ENCODE data around the gene COL5A1. TPM values are rescaled to one million over a fixed set of nuclear protein-coding genes. Genes with fewer than 3 reads are reported as not detected.

The COL5A1 gene
- total and polyA plus RNA-seq, 2 experiments from 2014 or later = 2.5 to 13.1 TPM

- H3K36me3 ChIP-seq (ENCODE audit: insufficient read depth) = no peaks in the 10 kb centered on the region
- H3K4me1 ChIP-seq (ENCODE audit: insufficient read depth) = no peaks in the 10 kb centered on the region
- H3K9me2 ChIP-seq (ENCODE audit: insufficient read depth) = no peaks in the 10 kb centered on the region
- H3K27ac ChIP-seq (ENCODE audit: low read depth) = no peak overlapping the region
- H3K27me3 ChIP-seq (ENCODE audit: insufficient read depth) = no peaks in the 10 kb centered on the region
- no peak overlapping the region for H3K4me3 Mint-ChIP-seq
- H2AFZ ChIP-seq = no peak overlapping the region
- H4K20me1 ChIP-seq (replicated peaks; ENCODE audit: insufficient read depth) = no peaks in the 10 kb centered on the region
- H3K36me3 Mint-ChIP-seq (ENCODE audit: low read depth) = no peaks in the 10 kb centered on the region; the same call in 2 of the 3 replicates
- H3K27ac Mint-ChIP-seq = no peak overlapping the region
- DNase-seq (ENCODE audit: low spot score) (no peak), ATAC-seq (no peak)
- no peak overlapping the region for H3K4me3 ChIP-seq
- no peak overlapping the region for H3K4me2 ChIP-seq
- H3F3A ChIP-seq (replicated peaks; ENCODE audit: low read depth) = no peaks in the 10 kb centered on the region
- H3K4me1 Mint-ChIP-seq = peaks cover 4% of the 10 kb centered on the region; the same call in 1 of the 3 replicates
- TF ChIP-seq, protein P1, sequence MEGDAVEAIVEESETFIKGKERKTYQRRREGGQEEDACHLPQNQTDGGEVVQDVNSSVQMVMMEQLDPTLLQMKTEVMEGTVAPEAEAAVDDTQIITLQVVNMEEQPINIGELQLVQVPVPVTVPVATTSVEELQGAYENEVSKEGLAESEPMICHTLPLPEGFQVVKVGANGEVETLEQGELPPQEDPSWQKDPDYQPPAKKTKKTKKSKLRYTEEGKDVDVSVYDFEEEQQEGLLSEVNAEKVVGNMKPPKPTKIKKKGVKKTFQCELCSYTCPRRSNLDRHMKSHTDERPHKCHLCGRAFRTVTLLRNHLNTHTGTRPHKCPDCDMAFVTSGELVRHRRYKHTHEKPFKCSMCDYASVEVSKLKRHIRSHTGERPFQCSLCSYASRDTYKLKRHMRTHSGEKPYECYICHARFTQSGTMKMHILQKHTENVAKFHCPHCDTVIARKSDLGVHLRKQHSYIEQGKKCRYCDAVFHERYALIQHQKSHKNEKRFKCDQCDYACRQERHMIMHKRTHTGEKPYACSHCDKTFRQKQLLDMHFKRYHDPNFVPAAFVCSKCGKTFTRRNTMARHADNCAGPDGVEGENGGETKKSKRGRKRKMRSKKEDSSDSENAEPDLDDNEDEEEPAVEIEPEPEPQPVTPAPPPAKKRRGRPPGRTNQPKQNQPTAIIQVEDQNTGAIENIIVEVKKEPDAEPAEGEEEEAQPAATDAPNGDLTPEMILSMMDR (conservative IDR thresholded peaks at IDR 0.05; ENCODE audit: low read depth in 2 of 2) = no peak
- TF ChIP-seq ZNF331 (CRISPR knock-in tag; IDR thresholded peaks at IDR 0.05; ENCODE audit: low read depth) (no peak), JUNB (IDR thresholded peaks at IDR 0.05; ENCODE audit: unreplicated experiment) (no peak), POLR2AphosphoS5 (IDR thresholded peaks at IDR 0.05; ENCODE audit: low read depth) (no peak), ZNF462 (CRISPR knock-in tag; IDR thresholded peaks at IDR 0.05) (no peak)
- H3K79me2 ChIP-seq (replicated peaks; ENCODE audit: insufficient read depth) = no peaks in the 10 kb centered on the region
- no peaks in the 10 kb centered on the region; the same call in 2 of the 3 replicates for H3K9me3 Mint-ChIP-seq
- peaks cover 4% of the 10 kb centered on the region for H3K27me3 Mint-ChIP-seq (ENCODE audit: insufficient read depth, low read depth, poor library complexity)
Measured at GRCh38 chr9:134671341-134672113, 29.9 kb downstream of the COL5A1 start.

All from GM23338 (cell line).